ENCODE data around the gene HIBCH. TPM values are rescaled to one million over a fixed set of nuclear protein-coding genes. Genes with fewer than 3 reads are reported as not detected.

HIBCH gene
- total RNA-seq, 1 donor from 2014 or later = 41.5 TPM

GRCh38 chr2:190209559-190209958, 110.1 kb downstream of the HIBCH start:
- intact Hi-C loops (cut with DNase I) = no loop called here
- ATAC-seq (no peak), DNase-seq (ENCODE audit: low spot score) (no peak)

- ATAC-seq (no peak), DNase-seq (ENCODE audit: low spot score) (no peak)
- intact Hi-C loops (cut with DNase I) = no loop called here
Observed at GRCh38 chr2:190207930-190208329, 111.7 kb downstream of the HIBCH start.

- intact Hi-C loops (cut with DNase I) = no loop called here
- ATAC-seq = peak; percentile 84
Observed at GRCh38 chr2:190205657-190206056, 114.0 kb downstream of the HIBCH start.

GRCh38 chr2:190202604-190203003, 117.0 kb downstream of the HIBCH start:
- DNase-seq (ENCODE audit: low spot score) (no peak), ATAC-seq (no peak)

More at GRCh38 chr2:190205657-190206056, 114.0 kb downstream of the HIBCH start:
- no peak for DNase-seq (ENCODE audit: low spot score)

GRCh38 chr2:190202018-190202417, 117.6 kb downstream of the HIBCH start:
- intact Hi-C loops (cut with DNase I) = no loop called here
- DNase-seq (ENCODE audit: low spot score) (no peak), ATAC-seq (no peak)

More at GRCh38 chr2:190202604-190203003, 117.0 kb downstream of the HIBCH start:
- intact Hi-C loops (cut with DNase I) = no loop called here

GRCh38 chr2:190200603-190201002, 119.0 kb downstream of the HIBCH start:
- no peak for ATAC-seq
- intact Hi-C loops (cut with DNase I) = no loop called here

GRCh38 chr2:190199530-190199929, 120.1 kb downstream of the HIBCH start:
- intact Hi-C loops (cut with DNase I) = no loop called here
- ATAC-seq = no peak

More at GRCh38 chr2:190200603-190201002, 119.0 kb downstream of the HIBCH start:
- no peak for DNase-seq (ENCODE audit: low spot score)

GRCh38 chr2:190199109-190199508, 120.5 kb downstream of the HIBCH start:
- ATAC-seq (no peak), DNase-seq (ENCODE audit: low spot score) (no peak)
- intact Hi-C loops (cut with DNase I) = no loop called here

More at GRCh38 chr2:190199530-190199929, 120.1 kb downstream of the HIBCH start:
- DNase-seq (ENCODE audit: low spot score) = no peak

- intact Hi-C loops (cut with DNase I) = no loop called here
- no peak for ATAC-seq
- DNase-seq (ENCODE audit: low spot score) = no peak
Observed at GRCh38 chr2:190197143-190197720, 122.4 kb downstream of the HIBCH start.

GRCh38 chr2:190190507-190191162, 129.0 kb downstream of the HIBCH start:
- intact Hi-C loops (cut with DNase I) = no loop called here
- DNase-seq (ENCODE audit: low spot score) = no peak
- ATAC-seq = no peak

GRCh38 chr2:190188289-190188688, 131.3 kb downstream of the HIBCH start:
- ATAC-seq (no peak), DNase-seq (ENCODE audit: low spot score) (no peak)
- intact Hi-C loops (cut with DNase I) = no loop called here

GRCh38 chr2:190186238-190186637, 133.4 kb downstream of the HIBCH start:
- ATAC-seq (peak; percentile 50), DNase-seq (ENCODE audit: low spot score) (no peak)

GRCh38 chr2:190185380-190185779, 134.2 kb downstream of the HIBCH start:
- ATAC-seq (no peak), DNase-seq (ENCODE audit: low spot score) (no peak)

More at GRCh38 chr2:190186238-190186637, 133.4 kb downstream of the HIBCH start:
- intact Hi-C loops (cut with DNase I) = no loop called here

GRCh38 chr2:190184460-190184859, 135.2 kb downstream of the HIBCH start:
- ATAC-seq = no peak
- intact Hi-C loops (cut with DNase I) = no loop called here
- DNase-seq (ENCODE audit: low spot score) = no peak

More at GRCh38 chr2:190185380-190185779, 134.2 kb downstream of the HIBCH start:
- intact Hi-C loops (cut with DNase I) = no loop called here

GRCh38 chr2:190183539-190183938, 136.1 kb downstream of the HIBCH start:
- ATAC-seq (no peak), DNase-seq (ENCODE audit: low spot score) (no peak)
- intact Hi-C loops (cut with DNase I) = no loop called here

GRCh38 chr2:190182071-190182524, 137.5 kb downstream of the HIBCH start:
- no peak for DNase-seq (ENCODE audit: low spot score)
- intact Hi-C loops (cut with DNase I) = no loop called here
- ATAC-seq = no peak

GRCh38 chr2:190181123-190181669, 138.4 kb downstream of the HIBCH start:
- no peak for DNase-seq (ENCODE audit: low spot score)
- peak; percentile 5 for ATAC-seq
- intact Hi-C loops (cut with DNase I) = no loop called here

- DNase-seq (ENCODE audit: low spot score) = peak; percentile 67
- peak; percentile 74 for ATAC-seq
- intact Hi-C loops (cut with DNase I) = no loop called here
Observed at GRCh38 chr2:190180313-190181122, 139.1 kb downstream of the HIBCH start.

- intact Hi-C loops (cut with DNase I) = no loop called here
- ATAC-seq = peak; percentile 57
- DNase-seq (ENCODE audit: low spot score) = no peak
Observed at GRCh38 chr2:190179754-190180312, 139.8 kb downstream of the HIBCH start.
